Measurements from ENCODE around the gene ITGB3BP.
"Not testable (repeated sequence)": the region's sequence is repeated elsewhere in the genome, so short reads cannot be mapped to it uniquely, and the experiment has no call there.

The ITGB3BP gene

DNA sequence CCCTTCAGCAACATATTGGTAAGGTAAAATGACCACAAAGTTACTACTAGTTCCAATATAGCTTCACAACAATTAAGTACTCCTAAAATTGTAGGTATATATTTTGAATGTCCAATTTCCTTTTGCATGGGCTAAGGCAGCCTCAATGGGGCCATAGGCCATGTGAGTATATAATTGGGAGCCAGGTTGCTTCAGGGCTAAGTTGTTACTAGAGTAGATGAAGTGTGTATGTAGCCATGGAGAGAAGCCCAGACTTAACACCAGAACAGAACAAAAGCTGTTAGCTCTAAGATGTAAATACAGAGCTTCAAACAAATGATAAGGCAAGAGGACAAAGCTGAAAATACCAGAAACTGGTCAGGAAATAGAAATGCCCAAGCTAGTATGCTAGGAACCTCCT is 16.2 kb downstream of the ITGB3BP start:
- DNase-seq (ENCODE audit: low read depth), result no peak

DNA sequence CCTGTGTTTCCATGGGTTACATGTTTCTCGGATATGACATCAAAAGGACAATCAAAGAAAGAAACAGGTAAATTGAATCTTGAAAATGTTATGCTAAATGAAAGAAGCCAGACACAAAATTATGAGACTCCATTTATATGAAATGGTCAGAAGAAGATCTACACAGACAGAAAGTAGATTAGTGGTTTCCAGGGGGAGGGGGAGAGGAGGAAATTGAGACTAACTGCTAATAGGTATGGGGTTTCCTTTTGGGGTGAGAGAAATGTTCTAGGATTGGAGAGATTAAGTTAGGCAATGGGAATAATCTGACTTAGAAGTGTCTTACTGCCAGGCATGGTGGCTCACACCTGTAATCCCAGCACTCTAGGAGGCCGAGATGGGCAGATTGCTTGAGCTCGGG is 21.8 kb downstream of the ITGB3BP start:
- no peak for DNase-seq (ENCODE audit: low read depth)

DNA sequence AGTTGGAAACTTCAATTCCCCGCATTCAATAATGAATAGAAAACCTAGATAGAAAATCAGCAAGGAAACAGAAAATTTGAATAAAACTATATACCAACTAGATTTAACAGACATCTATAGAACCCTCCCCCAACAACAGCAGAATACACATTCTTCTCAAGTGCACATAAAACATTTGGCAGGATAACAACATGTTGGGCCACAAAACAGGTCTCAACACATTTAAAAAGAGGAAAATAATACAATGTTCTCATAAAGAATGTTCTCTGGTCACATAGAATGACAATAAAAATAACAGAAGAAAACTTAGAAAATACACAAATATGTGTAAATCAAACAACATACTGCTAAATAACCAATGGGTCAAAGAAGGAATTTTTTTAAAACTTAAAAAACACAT is 24.9 kb downstream of the ITGB3BP start:
- DNase-seq (ENCODE audit: low read depth), result no peak

DNA sequence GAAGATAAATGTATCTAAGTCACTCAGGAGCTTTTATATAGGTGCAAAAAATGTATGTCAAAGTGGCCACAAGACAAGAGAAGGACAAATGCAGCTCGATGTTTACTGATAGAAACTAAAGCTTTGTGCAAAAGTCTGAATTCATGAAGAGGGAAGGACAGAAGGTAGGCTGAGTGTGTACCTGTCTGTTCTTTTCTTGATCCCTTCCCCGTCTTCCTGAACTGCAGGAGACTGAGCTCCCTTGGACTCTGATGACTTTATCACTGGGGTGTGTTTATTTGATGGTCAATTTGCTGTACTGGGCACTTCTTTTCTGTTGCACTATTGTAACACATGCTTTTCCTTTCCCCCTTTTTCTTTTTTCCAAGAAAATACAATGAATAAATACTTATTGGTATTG is 25.4 kb downstream of the ITGB3BP start:
- DNase-seq (ENCODE audit: low read depth), result no peak

DNA sequence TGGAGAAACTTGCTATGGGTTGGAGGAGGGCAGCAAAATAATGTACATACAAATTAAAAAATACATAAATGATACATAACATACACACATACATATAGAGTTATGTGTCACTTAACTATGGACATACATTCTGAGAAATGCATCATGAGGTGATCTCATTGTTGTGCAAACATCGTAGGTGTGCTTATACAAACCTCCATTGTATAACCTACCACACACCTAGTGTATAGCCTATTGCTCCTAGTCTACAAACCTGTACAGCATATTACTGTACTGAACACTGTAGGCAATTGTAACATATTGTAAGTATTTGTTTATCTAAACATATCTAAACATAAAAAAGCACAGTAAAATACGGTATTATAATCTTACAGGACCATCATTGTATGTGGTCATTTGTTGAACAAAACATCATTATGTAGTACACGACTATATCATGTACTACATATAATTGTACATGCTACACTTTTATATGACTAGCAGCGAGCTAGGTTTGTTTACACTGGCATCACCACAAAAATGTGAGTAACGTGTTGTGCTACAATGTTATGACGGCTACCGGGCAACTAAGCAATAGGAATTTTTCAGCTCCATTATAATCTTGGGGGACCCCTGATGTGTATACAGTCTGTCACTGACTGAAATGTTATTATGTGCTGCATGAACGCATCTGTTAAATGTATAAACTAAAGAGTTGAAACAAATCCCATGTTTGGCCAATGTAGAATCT is 35.5 kb downstream of the ITGB3BP start:
- DNase-seq (ENCODE audit: low read depth), result peak; percentile 84

DNA sequence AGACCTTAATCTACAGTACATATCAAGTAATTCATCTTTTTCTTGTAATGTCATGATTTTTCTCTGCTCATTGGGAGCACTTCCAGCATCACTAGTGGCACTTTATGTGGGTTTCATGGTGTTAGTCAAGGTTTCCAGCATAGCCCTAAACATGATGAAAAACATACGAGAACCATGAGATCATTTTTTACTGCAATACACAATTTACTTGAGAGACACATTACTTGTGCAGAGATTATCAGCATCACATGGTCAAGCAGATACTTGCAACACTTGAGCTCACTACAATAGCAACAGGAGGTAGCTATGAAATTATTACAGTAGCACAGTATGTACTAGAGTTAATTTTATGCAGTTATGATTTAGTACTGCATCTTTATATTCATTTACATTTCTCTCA is 36.4 kb downstream of the ITGB3BP start:
- peak; percentile 10 for DNase-seq (ENCODE audit: low read depth)

DNA sequence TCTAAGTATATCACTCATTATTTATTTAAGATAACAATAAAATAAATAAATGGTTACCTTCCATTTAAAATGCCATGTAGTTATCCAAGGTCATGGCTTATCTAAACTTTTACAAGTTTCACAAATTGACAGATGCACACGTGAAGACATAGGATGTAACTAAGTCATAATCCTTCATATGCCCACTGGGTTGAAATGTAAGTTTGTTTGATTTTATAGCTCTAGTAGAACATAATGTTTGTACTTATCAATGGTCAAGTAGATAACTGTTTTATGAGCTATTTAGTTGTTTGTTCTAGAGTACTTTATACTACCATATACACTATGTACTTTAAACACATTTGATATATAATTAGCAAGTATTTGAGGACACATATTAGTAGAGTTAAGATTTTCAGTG is 43.0 kb downstream of the ITGB3BP start:
- DNase-seq (ENCODE audit: low read depth), result no peak

DNA sequence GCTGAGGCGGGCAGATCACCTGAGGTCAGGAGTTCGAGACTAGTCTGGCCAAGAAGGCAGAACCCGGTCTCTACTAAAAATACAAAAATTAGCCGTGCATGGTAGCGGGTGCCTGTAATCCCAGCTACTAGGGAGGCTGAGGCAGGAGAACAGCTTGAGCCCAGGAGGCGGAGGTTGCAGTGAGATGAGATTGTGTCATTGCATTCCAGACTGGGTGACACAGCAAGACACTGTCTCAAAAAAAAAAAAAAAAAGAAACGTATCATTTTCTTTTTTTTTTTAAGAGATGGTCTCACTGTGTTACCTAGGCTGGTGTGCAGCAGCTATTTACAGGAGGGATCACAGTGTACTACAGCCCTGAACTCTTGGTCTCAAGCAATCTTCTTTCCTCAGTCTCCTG is 47.3 kb downstream of the ITGB3BP start:
- peak; percentile 30 for DNase-seq (ENCODE audit: low read depth)

DNA sequence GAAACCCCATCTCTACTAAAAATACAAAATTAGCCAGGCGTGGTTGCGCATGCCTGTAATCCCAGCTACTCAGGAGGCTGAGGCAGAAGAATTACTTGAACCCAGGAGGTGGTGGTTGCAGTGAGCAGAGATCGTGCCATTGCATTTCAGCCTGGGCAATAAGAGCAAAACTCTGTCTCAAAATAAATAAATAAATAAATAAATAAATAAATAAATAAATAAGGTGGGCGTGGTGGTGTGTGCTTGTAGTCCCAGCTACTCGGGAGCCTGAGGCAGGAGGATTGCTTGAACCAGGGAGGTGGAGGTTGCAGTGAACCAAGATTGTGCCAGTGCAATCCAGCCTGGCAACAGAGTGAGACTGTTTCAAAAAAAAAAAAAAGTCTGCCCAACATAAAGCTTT is 54.3 kb downstream of the ITGB3BP start:
- not testable (repeated sequence) for DNase-seq (ENCODE audit: low read depth)

DNA sequence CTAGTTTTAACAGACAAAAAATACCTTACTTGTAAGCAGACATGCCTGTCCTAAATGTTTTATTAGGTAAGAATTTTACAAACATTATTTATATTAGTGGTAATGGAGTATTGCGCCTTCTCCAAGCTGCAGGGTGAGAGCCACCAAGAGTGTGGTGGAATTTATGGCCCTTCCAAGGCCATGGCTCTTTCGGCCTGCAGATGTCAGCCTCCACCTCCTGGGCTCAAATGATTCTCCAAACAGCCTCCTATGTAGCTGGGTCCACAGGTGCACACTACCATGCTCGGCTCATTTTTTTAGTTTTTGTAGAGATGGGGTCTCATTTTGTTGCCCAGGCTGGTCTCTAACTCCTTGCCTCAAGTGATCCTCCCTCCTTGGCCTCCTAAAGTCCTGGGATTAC is 56.3 kb downstream of the ITGB3BP start:
- DNase-seq (ENCODE audit: low read depth), result no peak

DNA sequence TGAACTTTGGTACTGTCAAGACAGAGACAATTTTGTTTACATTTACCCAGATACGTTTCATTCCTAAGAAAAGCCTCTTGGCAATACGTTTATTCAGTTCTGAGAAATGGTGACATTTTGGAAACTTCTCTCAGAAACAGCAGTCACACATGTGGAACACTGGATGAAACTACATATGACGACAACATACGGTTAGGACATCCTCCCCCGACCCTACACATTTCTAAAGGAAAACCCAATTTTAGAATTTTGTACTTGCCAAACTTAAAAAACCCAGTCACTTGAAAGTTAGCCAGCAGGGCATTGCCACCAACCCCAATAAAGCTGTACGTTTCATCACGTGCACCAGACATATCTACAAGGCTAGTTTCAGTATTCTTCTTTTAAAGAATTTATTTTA is 56.8 kb downstream of the ITGB3BP start:
- peak; percentile 2 for DNase-seq (ENCODE audit: low read depth)

DNA sequence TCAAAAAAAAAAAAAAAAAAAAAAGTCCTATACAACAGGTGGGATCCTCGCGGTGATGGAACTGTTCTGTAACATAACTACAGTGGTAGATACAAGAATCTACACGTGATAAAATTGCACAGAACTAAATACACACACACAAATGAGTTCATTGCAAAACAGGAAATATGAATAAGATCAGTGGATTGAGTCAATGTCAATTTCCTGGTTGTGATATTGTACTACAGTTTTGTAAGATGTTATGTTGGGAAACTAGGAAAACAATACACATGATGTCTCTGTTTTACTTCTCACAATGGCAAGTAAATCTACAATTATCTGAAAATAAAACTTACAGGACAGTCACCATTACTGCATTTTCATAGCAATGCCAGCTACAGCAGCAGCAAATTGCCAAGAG is 59.8 kb downstream of the ITGB3BP start:
- DNase-seq (ENCODE audit: low read depth), result peak; percentile 84

DNA sequence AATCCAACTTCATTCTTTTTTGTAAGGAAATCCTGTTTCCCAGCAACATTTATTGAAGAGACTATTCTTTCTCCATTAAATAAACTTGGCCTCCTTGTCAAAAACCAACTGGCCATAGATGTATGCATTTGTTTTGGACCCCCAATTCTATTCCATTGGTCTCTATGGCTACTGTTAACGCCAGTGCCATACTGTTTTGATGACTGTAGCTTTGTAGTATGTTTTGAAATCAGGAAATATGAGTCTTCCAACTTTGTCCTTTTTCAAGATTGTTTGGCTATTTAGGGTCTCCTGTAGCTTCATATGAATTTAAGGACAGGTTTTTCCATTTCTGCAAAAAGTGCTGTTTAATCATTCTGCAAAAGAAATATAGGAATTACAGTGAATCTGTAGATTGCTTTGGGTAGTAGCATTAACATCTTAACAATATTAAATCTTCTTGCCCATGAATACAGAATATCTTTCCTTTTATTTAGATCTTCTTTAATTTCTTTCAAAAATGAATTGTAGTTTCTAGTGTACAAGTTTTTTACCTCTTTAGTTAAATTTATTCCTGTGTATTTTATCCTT is 61.3 kb downstream of the ITGB3BP start:
- DNase-seq (ENCODE audit: low read depth), result no peak

DNA sequence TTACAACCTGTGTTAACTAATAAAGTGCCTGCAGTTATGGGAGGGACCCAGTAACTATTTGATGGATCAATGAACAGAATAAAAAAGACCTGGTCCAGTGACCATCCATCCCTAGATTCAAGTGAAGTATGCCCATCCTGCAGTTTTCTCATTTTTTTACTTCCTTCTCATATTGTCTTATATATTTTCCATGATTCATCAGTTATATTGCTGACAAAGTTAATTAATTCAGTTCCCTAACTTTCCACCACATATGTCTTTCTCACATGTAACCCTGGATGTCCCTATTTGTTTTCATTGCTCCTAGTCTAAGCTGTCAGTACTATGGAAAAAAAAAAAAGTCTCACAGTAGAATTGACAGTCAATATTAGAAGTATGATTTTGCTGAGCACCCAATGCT is 64.3 kb downstream of the ITGB3BP start:
- DNase-seq (ENCODE audit: low read depth), result no peak

DNA sequence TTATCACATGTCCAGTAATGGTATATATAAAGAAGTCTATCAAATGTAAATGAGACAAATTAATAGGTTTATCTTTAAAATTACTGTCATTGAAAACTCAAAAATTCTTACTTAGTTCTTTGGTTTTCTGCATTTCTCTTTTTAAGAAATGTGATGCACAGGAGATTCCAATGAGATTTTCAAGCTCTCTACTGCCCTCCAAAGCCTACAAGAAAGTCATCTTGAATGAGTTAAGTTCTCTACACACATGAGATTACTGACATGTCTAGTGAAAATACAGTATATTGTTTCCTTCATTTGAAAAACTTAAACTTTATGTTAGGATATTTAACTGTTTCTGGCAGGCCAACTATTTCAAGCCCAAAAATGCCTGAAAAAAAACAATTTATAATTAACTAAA is 68.8 kb downstream of the ITGB3BP start:
- DNase-seq (ENCODE audit: low read depth), result peak; percentile 29

DNA sequence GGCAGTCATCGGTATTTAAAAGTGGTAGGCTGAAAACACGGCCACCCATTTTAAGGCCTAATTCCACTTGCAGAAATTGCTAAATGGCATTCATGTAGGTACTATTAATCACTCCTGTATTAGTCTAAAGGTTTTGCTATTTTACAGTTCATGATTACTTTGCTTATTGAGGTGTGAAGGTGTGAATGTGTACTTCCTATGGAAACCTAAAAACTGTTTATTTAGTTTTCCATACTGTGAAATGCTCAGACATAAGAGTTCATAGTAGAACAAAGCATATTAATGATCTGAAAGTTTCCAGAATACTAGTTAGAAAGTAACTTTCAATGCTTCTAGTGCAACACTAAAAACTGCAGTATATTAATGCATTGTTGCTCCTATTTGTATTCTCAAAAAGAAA is 69.8 kb downstream of the ITGB3BP start:
- no peak for DNase-seq (ENCODE audit: low read depth)

DNA sequence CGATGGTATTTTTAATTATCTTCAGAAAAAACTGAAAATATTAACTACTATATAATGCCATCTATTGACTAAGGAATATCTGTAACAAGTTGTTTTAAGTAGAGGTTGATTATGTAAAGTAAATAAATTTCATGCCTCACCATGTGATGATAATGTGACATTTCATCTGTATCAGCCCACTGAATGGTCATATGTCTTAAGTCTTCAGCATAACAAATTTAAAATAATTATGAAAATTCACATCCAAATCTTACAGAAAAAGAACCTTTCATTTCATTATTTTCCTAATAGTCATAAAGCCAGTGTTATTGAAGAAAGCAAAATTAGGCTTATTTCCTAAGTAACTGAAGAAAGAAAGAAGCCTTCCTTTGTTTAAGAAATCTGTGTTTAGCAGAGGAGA is 72.6 kb downstream of the ITGB3BP start:
- no peak for DNase-seq (ENCODE audit: low read depth)

DNA sequence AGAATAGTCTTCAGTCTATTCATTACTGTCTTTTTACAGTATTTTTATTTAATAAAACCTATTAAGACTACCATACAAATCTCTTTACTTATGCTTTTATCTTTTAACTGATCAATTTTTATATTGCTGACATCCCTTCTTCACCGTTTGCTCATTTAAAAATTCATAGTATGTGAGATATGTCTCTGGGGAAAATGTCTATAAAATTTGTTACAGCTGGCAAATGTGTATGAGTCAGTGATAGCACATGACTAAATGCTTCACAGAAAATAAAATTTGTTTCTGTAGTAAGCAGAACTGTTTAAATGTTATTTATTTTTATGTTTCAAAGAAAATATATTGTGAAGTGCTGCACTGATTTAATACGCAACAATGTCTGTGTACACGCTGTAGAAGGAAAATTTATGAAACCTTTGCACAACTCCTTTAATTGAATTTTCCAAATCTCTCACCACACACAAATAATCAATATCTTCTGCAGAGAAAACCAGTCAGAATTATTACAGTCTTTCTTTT is 74.2 kb downstream of the ITGB3BP start:
- DNase-seq (ENCODE audit: low read depth), result peak; percentile 28

DNA sequence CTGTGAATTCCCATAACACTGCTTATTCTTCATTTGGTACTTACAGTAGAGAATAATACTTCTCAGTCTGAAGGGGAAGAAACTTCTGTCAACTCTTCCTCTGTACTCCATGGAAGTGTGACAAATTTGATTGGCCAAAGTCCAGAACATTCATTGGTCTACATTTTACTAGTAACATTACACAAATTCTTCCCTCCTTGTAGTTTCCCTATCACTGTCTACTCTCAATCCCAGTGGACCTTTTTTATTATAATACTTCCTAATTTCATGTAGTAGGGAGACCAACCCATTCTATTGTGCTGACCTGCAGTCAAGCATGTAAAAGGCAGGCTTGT is 80.9 kb downstream of the ITGB3BP start:
- DNase-seq (ENCODE audit: low read depth), result peak; percentile 28

DNA sequence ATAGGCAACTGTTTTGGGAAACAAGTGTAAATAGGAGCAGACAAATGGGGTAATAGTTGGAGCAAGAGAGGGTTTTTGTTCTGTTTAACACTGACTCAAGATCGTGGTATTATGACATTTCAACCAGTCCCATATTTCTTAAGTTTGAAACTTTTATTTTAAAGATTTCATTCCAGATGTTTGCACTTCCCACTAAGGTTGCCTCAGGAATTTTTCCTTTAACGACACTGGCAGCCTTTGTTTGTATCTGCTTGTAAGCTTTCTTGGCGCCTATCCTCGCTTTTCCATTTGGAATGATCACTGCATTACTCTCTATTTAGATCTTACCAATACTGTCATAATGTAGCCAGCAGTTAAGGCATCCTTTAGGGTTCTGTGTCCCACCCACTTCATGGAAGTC is 87.9 kb downstream of the ITGB3BP start:
- DNase-seq (ENCODE audit: low read depth), result no peak

DNA sequence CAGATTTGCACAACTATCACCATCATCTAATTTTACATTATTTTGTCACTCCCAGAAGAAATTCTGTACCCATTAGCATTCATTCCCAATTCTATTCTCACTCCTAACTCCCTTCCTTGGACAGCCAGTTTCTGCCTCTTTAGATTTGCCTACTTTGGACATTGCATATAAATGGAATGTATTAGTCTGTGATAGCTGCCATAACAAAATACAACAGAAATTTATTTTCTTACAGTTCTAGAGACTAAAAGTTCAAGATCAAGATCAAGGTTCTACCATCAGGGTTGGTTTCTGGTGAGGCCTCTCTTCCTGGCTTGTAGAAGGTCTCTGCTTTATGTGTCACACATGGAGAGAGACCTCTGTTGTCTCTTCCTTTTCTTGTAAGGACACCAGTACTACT is 93.7 kb downstream of the ITGB3BP start:
- DNase-seq (ENCODE audit: low read depth), result no peak

DNA sequence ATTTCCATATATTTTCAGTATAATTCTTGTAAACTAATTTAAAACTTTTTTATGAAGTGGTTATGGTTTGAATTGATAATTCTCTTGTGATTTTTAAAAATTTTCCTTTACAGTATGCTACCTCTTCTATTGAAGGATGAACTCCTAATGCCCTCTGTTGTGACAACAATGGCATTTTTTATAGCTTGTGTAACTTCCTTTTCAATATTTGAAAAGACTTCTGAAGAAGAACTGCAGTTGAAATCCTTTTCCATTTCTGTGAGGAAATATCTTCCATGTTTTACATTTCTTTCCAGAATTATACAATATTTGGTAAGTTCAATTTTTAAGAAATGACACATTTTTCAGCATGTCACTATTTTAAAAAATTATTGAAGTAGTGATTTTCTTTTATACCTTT is 94.2 kb downstream of the ITGB3BP start:
- DNase-seq (ENCODE audit: low read depth), result peak; percentile 30

DNA sequence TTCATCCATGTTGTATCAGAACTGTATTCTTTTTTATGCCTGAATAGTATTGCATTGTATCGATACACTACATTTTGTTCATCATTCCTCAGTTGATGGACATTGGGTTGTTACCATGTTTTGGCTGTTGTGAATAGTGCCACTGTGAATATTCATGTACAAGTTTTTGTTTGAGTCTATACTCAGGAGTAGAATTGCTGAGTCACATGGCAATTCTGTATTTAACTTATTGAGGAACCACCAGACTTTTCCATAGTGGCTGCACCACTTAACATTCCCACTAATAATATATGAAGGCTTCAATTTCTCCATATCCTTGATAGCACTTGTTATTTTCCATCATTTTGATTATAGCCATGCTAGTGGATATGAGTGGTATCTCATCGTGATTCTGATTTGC is 99.4 kb downstream of the ITGB3BP start:
- no peak for DNase-seq (ENCODE audit: low read depth)

DNA sequence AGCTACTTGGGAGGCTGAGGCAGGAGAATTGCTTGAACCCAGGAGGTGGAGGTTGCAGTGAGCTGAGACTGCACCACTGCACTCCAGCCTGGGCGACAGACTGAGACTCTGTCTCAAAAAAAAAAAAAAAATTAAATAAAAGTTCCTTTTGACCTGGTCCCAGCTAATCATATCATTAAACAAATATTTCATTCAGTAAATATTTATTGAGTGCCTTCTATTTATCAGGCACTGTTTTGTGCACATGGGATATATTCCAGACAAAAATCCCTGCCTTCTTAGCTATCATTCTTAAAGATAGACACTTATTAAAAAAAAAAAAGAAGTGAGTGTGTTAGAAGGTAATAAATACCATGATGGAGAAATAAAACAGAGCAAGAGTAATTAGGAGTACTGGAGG is 102.3 kb downstream of the ITGB3BP start:
- not testable (repeated sequence) for DNase-seq (ENCODE audit: low read depth)

Data from iris pigment epithelial cell (primary cell).